ENCODE data around the gene SLC66A1. TPM values are rescaled to one million over a fixed set of nuclear protein-coding genes. Genes with fewer than 3 reads are reported as not detected.

SLC66A1 gene
- total RNA-seq, 1 donor from 2014 or later: 18.8 TPM

DNA sequence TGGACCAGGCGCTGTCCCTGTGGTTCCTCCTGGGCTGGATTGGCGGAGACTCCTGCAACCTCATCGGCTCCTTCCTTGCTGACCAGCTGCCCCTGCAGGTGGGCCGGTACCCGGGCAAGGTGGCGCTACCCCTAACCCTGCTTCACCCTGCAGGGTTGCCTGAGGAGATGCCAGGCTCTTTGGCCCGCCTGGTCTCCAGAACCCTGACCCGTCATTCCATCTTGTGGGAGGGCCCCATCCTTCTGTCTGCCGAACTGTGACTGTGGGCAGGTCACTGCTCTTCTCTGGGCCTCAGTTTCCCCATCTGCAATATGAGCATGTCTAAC lies 12.5 kb downstream of the SLC66A1 start:
- DNase-seq (ENCODE audit: low spot score): no peak
- Mint-ChIP-seq H3K27ac (ENCODE audit: unreplicated experiment) (no peak overlapping the region), H3K9me3 (ENCODE audit: low read depth) (no peaks in the 10 kb centered on the region), H3K4me1 (ENCODE audit: low read depth) (no peaks in the 10 kb centered on the region), H3K36me3 (ENCODE audit: low read depth) (peaks cover 12% of the 10 kb centered on the region), H3K27me3 (ENCODE audit: low read depth) (no peaks in the 10 kb centered on the region), H3K4me3 (ENCODE audit: unreplicated experiment) (no peak overlapping the region)
- TF ChIP-seq, protein P1, sequence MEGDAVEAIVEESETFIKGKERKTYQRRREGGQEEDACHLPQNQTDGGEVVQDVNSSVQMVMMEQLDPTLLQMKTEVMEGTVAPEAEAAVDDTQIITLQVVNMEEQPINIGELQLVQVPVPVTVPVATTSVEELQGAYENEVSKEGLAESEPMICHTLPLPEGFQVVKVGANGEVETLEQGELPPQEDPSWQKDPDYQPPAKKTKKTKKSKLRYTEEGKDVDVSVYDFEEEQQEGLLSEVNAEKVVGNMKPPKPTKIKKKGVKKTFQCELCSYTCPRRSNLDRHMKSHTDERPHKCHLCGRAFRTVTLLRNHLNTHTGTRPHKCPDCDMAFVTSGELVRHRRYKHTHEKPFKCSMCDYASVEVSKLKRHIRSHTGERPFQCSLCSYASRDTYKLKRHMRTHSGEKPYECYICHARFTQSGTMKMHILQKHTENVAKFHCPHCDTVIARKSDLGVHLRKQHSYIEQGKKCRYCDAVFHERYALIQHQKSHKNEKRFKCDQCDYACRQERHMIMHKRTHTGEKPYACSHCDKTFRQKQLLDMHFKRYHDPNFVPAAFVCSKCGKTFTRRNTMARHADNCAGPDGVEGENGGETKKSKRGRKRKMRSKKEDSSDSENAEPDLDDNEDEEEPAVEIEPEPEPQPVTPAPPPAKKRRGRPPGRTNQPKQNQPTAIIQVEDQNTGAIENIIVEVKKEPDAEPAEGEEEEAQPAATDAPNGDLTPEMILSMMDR (IDR thresholded peaks at IDR 0.05): no peak

DNA sequence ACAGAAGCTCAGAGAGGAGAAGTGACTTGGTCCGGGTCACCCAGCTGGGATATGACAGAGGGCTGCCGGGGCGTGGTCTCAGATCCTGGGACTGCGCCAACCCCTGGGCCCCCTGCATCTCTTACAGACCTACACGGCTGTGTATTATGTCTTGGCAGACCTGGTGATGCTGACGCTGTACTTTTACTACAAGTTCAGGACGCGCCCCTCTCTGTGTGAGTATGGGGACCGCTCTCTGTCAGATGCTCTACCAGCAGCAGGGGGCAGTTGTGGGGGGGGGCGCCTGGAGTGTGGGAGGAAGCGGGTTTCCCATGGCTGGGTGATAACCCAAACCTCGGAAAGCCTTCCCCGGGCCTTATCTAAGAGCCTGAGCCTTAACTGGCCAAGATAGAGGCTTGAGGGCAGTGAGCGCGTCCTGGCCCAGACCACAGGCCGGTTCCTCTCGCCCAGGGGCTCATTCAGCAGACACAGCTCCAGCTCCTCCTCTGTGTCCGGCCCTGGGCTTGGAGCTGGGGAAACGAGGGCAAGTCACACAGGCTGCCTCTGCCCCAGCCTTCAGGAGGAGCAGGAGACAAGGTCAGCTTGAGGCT lies 13.3 kb downstream of the SLC66A1 start:
- Mint-ChIP-seq H3K4me3 (ENCODE audit: unreplicated experiment) (no peak overlapping the region), H3K27ac (ENCODE audit: unreplicated experiment) (no peak overlapping the region), H3K36me3 (ENCODE audit: low read depth) (peaks cover 12% of the 10 kb centered on the region), H3K27me3 (ENCODE audit: low read depth) (no peaks in the 10 kb centered on the region), H3K9me3 (ENCODE audit: low read depth) (no peaks in the 10 kb centered on the region), H3K4me1 (ENCODE audit: low read depth) (no peaks in the 10 kb centered on the region)
- no peak for DNase-seq (ENCODE audit: low spot score)
- TF ChIP-seq, protein P1 (IDR thresholded peaks at IDR 0.05): no peak

DNA sequence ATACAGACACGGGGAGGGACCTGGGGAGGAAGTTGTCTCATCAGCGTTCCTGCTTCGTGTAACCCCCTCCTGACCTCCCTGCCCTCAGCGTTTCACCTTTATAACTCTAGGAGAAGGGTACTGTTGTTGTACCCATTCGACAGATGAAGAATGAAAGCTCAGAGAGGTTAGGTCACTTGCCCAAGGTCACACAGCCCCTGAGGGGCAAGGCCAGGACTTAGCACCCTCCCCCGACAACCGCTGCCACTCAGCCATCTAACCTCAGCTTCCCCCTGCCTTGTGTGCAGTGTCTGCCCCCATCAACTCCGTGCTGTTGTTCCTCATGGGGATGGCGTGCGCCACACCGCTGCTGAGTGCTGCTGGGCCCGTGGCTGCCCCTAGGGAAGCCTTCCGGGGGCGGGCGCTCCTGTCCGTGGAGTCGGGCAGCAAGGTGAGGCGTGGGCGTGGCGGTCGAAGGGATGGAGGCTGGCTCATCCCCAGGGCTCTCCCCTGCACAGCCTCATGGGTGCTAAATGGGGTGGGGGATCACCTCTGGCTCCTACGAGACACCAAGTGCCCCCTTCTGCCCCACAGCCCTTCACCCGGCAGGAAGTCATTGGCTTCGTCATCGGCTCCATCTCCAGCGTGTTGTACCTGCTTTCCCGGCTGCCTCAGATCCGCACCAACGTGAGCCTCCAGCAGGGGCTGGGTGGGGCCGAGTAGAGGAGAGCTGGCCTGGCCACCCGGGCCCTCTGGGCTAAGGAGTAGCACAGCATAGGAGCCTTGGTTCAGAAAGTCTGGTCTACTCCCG lies 14.0 kb downstream of the SLC66A1 start:
- Mint-ChIP-seq H3K36me3 (ENCODE audit: low read depth) (peaks cover 10% of the 10 kb centered on the region), H3K27ac (ENCODE audit: unreplicated experiment) (no peak overlapping the region), H3K9me3 (ENCODE audit: low read depth) (no peaks in the 10 kb centered on the region), H3K27me3 (ENCODE audit: low read depth) (no peaks in the 10 kb centered on the region), H3K4me3 (ENCODE audit: unreplicated experiment) (no peak overlapping the region), H3K4me1 (ENCODE audit: low read depth) (no peaks in the 10 kb centered on the region)
- no peak for DNase-seq (ENCODE audit: low spot score)
- TF ChIP-seq, protein P1 (IDR thresholded peaks at IDR 0.05): no peak

DNA sequence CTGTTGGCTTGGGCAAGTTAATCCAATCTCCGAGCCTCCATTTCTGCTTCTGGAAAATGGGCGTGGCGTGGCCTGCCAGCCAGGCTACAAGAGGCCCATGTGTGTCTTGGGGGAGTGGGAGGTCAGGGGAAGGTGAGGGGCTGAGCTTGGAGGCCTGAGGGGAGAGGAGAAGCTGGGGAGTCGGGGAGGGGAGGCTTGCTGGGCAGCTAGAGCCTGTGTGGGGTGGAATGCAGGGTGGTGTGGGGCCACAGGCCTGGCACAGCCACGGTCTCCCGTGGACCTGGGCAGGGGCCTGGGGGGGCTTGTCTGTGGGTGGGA lies 14.6 kb downstream of the SLC66A1 start:
- Mint-ChIP-seq H3K27me3 (ENCODE audit: low read depth) (no peaks in the 10 kb centered on the region), H3K36me3 (ENCODE audit: low read depth) (peaks cover 8% of the 10 kb centered on the region), H3K9me3 (ENCODE audit: low read depth) (no peaks in the 10 kb centered on the region), H3K4me1 (ENCODE audit: low read depth) (no peaks in the 10 kb centered on the region), H3K27ac (ENCODE audit: unreplicated experiment) (no peak overlapping the region), H3K4me3 (ENCODE audit: unreplicated experiment) (no peak overlapping the region)
- TF ChIP-seq, protein P1 (IDR thresholded peaks at IDR 0.05): no peak
- no peak for DNase-seq (ENCODE audit: low spot score)

DNA sequence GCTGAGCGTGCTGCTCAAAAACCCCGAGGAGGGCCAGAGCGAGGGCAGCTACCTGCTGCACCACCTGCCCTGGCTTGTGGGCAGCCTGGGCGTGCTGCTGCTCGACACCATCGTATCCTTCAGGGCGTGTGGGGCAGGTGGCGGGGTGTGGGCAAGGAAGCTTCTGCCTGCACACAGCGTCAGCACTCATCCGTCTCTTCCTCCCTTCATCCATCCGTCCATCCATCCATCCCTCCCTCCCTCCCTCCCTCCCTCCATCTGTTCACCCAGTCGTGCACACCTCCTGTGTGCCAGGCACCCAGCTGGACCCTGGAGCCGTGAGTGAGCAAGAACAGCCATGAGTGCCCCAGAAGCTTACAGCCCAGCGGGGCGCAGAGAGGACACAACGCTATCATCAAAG lies 15.2 kb downstream of the SLC66A1 start:
- no peak for DNase-seq (ENCODE audit: low spot score)
- TF ChIP-seq, protein P1 (IDR thresholded peaks at IDR 0.05): no peak
- H3K36me3 Mint-ChIP-seq (ENCODE audit: low read depth): peaks cover 8% of the 10 kb centered on the region
- H3K27me3 Mint-ChIP-seq (ENCODE audit: low read depth): no peaks in the 10 kb centered on the region
- H3K4me1 Mint-ChIP-seq (ENCODE audit: low read depth): no peaks in the 10 kb centered on the region
- H3K9me3 Mint-ChIP-seq (ENCODE audit: low read depth): no peaks in the 10 kb centered on the region
- no peak overlapping the region for H3K27ac Mint-ChIP-seq (ENCODE audit: unreplicated experiment)
- H3K4me3 Mint-ChIP-seq (ENCODE audit: unreplicated experiment): no peak overlapping the region
